ENCODE measurements around the gene TTYH3.

GRCh38 chr7:2660359-2661095 is 28.7 kb downstream of the TTYH3 start:
- TF ChIP-seq CTCF (conservative IDR thresholded peaks at IDR 0.05; ENCODE audit: low read depth, low read length), result peak; percentile 51; the same call in 1 of the 2 replicates
- TF ChIP-seq EZH2phosphoT487 (IDR thresholded peaks at IDR 0.05; ENCODE audit: borderline replicate concordance, low read length), result no peak
- TF ChIP-seq EZH2 (IDR thresholded peaks at IDR 0.05; ENCODE audit: low read length, unreplicated experiment), result no peak
